ENCODE measurements around the gene SFI1.

DNA sequence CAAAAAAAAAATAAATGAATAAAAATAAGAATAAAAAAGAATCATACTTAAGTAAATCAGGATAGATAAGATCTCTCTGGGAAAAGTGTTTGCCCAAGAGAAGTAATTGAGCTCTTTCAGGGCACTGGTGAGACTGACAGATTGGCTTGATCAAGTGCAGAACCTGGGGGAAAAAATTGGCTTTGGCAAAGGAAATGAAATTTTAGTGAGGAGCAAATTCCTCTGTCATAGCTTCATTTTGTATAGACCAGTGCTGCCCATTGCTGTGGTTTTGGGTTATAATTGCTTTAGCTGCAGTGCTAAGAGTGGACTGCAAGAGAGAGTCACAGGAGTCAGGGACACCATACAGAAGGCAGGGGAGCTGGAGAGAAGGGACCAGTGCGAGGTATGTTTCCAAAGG is 35.7 kb downstream of the SFI1 start:
- TF ChIP-seq CTCF (conservative IDR thresholded peaks at IDR 0.05) (no peak), ZFX (IDR thresholded peaks at IDR 0.05) (no peak)

Data from C4-2B (cell line).